Raji (cell line): Measurements from ENCODE around the gene DVL2.

Source experiments
- POLR2A ChIP-seq: IDR thresholded peaks from 2 replicates; pipeline ENCODE4 v1.6.1; 2011; ENCODE audit warnings: low read depth, low read length, control low read depth; ENCODE audit not compliant: insufficient read depth

The DVL2 gene

DNA sequence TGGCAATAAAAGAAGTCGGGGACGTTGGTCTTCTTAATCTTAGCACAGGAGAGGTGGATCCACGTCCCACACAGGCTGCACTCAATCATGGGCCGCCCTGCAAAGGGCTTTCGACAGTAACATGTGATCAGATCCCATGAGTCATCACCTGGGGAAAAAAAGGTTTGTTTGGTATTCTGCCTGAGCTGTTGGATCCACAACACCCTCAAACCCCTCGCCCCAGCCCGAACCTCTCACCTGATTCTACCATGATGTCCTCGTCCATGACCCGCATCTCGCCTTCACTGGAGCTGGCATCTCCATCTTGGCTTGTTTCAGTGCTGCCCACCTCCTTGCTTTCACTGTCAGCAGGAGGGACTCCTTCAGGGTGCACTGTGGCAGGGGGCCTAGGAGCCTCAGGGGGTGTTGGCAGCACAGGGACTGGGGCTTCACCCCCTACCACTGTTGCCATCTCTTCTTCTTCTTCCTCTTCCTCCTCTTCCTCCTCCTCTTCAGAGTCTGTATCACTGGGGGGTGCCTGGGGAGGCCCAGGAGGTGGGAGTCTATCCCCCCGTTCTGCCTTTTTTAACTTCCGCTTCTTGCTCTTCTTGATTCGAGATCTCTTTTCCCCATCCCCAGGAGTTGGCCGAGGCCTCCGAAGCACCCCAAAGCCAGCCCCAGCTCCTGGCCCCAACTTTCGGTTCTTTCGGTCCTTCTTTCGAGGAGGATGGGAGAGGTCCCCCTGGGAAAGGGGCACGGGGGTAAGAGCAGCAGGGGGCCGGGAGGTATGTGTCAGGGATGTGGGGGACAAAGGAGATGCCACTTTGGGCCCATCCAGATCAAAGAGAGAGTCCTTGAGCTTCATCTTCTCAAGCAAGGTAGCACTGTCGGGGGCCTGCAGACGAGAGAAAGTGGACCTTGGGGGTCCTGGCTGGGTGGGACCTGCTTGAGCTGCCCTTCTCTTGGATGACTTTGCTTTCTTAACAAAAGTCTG, 1.7 kb upstream of the DVL2 start:
- TF ChIP-seq POLR2A, result no peak

DNA sequence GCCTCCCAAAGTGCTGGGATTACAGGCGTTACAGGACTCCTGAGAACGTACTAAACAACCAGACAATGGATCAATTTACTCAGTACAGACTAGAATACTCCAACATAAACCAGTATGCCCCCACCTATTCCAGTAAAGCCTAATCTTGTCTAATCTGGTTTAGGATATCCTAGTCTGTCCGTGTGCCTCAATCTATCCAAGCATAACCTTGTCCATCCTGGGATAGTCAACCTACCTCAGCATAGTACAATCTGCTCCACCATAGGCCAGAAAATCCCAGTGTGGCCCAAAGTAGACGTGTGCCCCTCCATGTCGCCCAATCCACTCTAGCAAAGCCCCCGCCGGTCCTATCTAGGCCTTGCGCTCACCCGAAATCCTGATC, 625 bp downstream of the DVL2 start:
- no peak for TF ChIP-seq POLR2A

DNA sequence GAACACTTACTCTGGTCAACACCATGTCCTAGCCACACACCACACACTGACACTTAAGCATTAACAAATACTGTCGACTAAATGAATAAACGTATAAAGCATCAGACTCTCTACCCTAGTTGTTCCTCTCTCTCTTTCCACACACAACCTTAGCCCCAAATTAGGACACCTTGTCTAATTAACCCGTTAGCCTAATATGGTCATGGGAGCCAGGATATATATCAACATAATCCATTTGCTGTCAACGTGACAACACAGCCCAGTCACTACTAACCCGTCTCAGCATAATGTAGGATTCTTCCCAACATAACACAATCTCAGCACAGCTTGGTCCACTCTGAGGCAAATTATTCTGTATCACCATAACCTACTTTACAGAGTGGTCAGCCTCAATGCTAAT, 2.2 kb downstream of the DVL2 start:
- TF ChIP-seq POLR2A, result no peak

DNA sequence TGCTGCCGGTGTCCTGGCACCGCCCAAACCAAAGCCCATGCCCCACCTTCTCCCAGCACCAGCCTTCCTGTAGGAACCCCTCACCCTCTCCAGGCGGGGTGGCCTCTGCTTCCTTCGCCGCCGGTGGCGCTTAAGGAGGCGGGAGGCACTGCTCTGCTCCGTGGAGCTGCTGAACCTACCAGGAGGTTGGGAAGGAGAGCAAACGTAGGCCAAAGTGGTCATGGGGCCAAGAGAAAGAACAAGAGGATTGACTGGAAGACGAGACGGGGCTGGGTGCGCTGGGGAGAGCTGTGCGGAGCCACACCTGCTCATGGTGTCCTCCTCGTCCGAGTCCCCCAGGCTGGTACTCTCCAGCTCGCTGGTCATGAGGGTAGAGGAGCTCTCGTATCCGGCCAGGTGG, 4.8 kb downstream of the DVL2 start:
- TF ChIP-seq POLR2A, result no peak

DNA sequence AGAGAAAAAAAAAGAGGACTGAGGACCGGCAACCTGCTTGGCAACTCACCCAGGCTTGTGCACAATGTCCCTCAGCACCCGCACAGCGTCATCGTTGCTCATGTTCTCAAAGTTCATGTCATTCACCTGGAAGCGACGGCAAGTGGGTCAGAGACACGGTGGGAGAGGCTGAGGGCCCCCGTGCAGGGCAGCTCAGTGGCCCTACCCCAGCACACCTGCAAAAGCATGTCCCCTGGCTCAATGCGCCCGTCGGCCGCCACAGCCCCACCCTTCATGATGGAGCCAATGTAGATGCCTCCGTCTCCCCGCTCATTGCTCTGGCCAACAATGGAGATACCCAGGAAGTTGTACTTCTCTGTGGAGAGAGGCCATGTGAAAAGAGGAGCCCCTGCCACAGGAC, 5.4 kb downstream of the DVL2 start:
- no peak for TF ChIP-seq POLR2A

DNA sequence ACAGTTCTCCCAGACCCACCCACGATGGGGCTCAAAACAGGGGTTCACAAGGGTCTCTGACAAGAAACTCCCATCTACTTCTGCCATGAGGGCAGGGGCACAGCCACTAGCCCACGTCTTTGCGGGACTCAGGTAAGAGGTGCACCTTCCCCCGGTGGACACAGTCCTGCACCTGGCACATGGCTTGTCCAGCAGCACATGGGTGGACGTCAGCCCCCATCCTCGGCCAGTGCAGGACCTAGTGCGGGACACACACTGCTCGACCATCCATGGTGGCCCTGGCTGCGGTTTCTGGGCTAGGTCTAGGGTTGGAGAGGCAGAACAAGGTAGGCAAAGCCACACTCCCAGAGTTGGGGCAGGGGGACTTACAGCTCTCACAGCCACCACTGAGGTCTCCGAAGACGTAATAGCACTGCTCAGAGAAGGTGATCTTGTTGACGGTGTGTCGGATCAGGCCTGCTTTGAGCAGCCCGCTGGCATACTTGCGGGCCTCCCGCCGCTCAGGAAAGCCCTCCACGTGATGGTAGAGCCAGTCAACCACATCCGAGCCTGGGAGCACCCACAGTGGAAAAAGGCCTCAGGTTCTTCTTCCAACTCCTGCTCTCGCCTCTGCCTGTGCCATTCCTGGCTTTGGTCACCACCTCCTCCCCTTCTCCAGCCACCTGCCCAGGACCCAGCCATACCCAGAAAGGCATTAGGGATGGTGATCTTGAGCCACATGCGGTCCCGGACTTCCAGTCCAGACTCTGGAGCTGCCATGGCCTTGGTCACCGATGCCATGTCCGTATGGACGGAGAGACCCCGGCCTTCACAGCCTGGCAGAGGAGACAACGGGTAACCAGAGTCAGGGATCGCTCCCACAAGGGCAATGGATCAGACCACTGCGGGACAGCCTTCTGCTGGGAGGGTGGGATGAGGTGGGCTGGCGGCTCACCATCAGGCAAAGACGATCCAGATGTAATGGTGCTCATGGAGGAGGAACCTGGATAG, 7.3 kb downstream of the DVL2 start:
- TF ChIP-seq POLR2A, result no peak

DNA sequence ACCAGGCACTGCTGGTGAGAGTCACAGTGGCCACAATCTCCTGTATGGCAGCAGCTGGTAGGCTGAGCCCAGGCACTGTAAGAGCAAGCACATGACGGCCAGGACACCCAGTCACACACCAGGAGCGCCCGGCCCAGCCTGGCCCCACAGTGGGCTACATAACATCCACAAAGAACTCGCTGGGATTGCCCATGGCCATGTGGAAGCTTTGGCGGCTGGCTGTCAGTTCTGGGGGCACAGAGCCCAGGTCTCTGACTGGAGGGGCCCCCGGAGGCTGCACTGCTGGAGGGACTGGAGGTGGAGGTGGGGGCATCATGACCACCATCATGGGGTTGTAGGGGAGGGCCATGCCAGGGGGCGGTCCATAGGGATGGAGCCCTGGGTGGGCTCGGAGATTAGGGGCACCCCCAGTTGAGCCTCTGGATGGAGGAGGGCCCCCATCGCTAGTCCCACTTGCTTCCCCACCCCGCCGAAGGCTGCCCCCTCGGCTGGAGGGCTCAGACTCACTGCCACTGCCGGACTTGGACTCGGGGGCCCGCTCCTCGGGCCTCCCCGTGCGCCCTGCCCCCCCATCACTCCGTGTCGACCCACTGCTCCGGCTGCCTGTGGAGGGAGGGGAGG, 8.5 kb downstream of the DVL2 start:
- TF ChIP-seq POLR2A, result no peak

DNA sequence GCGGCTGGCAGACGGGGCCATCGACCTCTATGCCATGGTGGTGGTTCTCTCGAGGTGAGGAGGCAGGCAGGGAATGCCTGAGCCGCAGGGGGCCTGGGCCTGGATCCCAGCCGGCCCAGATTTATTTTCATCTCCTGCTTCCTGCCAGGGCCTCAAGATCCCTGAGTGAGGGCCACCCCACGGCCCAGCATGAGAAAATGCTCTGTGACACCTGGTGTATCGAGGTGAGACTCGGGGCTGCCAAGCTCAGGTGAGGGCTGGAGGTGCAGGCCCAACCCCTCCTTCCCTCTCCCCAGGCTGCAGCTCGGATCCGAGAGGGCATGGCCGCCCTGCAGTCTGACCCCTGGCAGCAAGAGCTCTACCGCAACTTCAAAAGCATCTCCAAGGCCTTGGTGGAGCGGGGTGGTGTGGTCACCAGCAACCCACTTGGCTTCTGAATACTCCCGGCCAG, 9.6 kb downstream of the DVL2 start:
- no peak for TF ChIP-seq POLR2A

DNA sequence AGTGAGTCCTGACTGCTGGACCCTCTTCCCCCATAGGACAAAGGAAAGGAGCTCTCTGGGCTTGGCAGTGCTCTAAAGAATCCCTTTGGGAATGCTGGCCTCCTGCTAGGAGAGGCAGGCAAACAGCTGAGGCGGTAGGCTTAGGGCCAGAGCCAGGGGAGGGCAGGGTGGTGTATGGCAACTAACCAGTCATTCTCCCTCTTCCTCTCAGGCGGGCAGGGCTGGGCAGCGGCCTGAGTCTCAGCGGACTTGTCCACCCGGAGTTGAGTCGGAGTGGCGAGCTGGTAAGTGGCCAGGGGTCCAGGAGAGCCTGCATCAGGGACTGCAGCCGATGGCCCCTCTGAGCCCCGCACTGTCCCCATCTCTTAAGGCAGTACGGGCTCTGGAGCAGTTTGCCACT, 10.2 kb downstream of the DVL2 start:
- TF ChIP-seq POLR2A, result no peak

DNA sequence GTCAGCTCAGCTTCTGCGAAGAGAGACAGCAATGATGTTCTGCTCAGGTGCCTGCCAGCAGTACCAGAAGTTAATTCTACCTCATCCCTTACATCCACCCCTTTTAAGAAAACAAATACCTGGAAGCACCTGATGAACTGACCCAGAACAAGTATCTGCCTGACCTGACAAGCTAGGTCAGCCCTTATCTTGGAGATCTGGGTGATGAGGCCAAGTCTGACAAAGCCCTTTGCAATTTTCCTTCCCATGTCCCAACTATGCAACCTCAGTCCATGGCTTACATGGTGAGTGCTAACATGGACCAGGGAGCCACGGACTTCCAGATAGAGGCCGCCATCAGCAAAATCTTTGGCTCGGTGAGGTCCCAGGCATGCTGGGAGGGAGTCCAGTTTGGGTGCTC, 10.9 kb downstream of the DVL2 start:
- no peak for TF ChIP-seq POLR2A

DNA sequence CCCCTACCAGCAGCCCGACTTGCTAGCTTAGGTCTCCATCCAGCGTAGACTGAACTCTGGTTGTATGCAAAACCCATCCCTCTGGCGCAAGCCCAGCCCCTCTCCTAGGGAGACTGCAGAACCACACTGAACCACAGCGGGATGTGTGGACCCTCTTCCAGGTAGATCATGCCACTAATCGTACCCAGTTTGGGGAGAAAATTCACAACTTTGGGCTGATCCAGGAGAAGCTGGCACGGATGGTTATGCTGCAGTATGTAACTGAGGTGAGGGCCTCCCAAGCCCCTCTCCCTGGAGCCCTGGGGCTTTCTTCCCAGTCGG, 11.4 kb downstream of the DVL2 start:
- no peak; the same call in 1 of the 2 replicates for TF ChIP-seq POLR2A

DNA sequence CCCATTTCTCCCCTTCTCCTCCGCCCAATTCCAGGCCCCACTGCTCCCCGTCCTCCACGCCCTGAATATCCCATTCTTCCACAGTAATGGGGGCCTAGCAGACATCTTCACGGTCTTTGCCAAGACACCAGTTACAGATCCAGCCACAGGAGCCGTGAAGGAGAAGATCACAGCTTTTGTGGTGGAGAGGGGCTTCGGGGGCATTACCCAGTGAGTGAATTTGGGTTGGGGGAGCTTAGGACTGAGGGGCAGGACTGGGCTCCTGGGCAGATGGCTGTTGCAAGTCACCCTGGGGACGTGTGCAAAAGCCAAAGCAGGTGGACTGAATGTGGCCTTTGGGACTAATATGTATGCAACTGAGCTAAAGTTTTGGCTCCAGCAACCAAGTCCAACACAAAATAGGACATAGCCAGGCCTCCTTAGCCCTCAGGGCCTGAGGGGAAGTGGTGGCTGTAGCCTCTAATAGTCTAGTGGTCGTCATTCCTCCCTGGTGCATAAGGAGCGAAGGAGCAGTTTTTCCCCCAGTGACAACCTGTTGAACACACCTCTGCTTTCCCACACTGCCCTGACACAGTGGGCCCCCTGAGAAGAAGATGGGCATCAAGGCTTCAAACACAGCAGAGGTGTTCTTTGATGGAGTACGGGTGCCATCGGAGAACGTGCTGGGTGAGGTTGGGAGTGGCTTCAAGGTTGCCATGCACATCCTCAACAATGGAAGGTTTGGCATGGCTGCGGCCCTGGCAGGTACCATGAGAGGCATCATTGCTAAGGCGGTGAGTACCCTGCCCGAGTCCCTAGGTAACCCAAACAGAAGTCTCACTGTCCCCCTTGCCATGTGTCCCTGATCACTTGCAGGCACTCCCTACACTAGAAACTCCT, 12.0 kb downstream of the DVL2 start:
- peak; percentile 16; the same call in 1 of the 2 replicates for TF ChIP-seq POLR2A

DNA sequence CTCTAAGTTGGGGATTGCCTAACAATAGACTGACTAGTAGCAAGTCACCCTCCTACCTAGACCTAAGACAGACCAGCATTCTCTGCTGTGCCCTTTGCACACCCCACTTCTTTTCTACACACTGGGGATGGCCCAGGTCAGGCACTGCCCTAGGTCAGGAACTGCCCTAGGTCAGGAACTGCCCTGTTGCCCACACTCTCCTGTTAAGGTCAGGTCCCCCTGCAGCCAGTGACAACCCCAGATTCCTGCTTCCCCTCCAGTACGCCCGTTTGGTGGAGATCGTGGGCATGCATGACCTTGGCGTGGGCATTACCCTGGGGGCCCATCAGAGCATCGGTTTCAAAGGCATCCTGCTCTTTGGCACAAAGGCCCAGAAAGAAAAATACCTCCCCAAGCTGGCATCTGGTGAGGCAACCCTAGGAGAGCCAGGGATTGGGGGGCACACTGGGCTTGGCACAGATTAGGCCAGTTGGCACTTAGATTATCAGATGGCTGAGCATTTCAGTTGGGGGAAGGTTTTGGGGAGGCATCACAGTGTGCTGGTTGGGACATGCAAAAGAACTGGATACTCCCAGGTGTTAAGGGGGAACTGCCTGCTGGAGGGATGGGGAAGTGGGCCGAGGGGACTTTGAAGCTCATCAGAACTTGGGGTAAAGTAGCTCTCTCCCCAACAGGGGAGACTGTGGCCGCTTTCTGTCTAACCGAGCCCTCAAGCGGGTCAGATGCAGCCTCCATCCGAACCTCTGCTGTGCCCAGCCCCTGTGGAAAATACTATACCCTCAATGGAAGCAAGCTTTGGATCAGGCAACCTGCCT, 12.8 kb downstream of the DVL2 start:
- TF ChIP-seq POLR2A, result peak; percentile 19; the same call in 1 of the 2 replicates
